H9 (cell line): ENCODE results near the gene POLR3H. TPM values are rescaled to one million over a fixed set of nuclear protein-coding genes. Genes with fewer than 3 reads are reported as not detected.

Experiments
- DNase-seq: peaks from one replicate; pipeline ENCODE4 v3.0.0-alpha.2; 2017
- H2AFZ ChIP-seq: one replicate; pipeline ENCODE4 v1.6.1; 2013; ENCODE audit warnings: mild to moderate bottlenecking, low read length, control low read depth, moderate library complexity
- H2AK5ac ChIP-seq: 2 replicates; pipeline ENCODE4 v1.6.1; 2013; ENCODE audit warnings: low read length, control low read depth, mixed read lengths; ENCODE audit not compliant: insufficient read length
- H2BK120ac ChIP-seq: one replicate; pipeline ENCODE4 v1.6.1; 2013; ENCODE audit warnings: low read depth, mild to moderate bottlenecking, low read length, control low read depth, inconsistent platforms; ENCODE audit not compliant: poor library complexity, severe bottlenecking
- H2BK12ac ChIP-seq: 2 replicates; pipeline ENCODE4 v1.6.1; 2013; ENCODE audit warnings: low read length, control low read depth, mixed read lengths, low read depth; ENCODE audit not compliant: insufficient read length
- H2BK15ac ChIP-seq: 2 replicates; pipeline ENCODE4 v1.6.1; 2013; ENCODE audit warnings: low read depth, low read length, control low read depth
- H2BK20ac ChIP-seq: one replicate; pipeline ENCODE4 v1.6.1; 2013; ENCODE audit warnings: low read depth, mild to moderate bottlenecking, low read length, control low read depth, inconsistent platforms; ENCODE audit not compliant: poor library complexity, severe bottlenecking
- H2BK5ac ChIP-seq: 2 replicates; pipeline ENCODE4 v1.6.1; 2013; ENCODE audit warnings: low read length, control low read depth, mixed read lengths; ENCODE audit not compliant: insufficient read length
- H3K14ac ChIP-seq: 2 replicates; pipeline ENCODE4 v1.6.1; 2013; ENCODE audit warnings: low read length, control low read depth; ENCODE audit not compliant: insufficient read depth
- H3K18ac ChIP-seq: 2 replicates; pipeline ENCODE4 v1.6.1; 2013; ENCODE audit warnings: low read depth, mild to moderate bottlenecking, mixed read lengths, low read length, control low read depth; ENCODE audit not compliant: insufficient read length
- H3K23ac ChIP-seq: 2 replicates; pipeline ENCODE4 v1.6.1; 2013; ENCODE audit warnings: low read length, control low read depth, mixed read lengths, low read depth; ENCODE audit not compliant: insufficient read length
- H3K23me2 ChIP-seq: 2 replicates; pipeline ENCODE4 v1.6.1; 2013; ENCODE audit warnings: low read depth, mild to moderate bottlenecking, mixed read lengths, low read length, control low read depth; ENCODE audit not compliant: insufficient read length, poor library complexity, severe bottlenecking
- H3K27ac ChIP-seq: 2 replicates; pipeline ENCODE4 v1.5.1; 2013; ENCODE audit warnings: low read length, control low read depth, mixed read lengths, low read depth; ENCODE audit not compliant: insufficient read length
- H3K27me3 ChIP-seq: 2 replicates; pipeline ENCODE4 v1.6.1; 2013; ENCODE audit warnings: low read length, control low read depth, inconsistent platforms; ENCODE audit not compliant: insufficient read depth
- H3K4ac ChIP-seq: 2 replicates; pipeline ENCODE4 v1.6.1; 2013; ENCODE audit warnings: low read depth, mild to moderate bottlenecking, control low read depth, inconsistent platforms, low read length, moderate library complexity
- H3K4me1 ChIP-seq: 2 replicates; pipeline ENCODE4 v1.6.1; 2013; ENCODE audit warnings: low read length, control low read depth, inconsistent platforms; ENCODE audit not compliant: insufficient read depth
- H3K4me2 ChIP-seq: 2 replicates; pipeline ENCODE4 v1.6.1; 2013; ENCODE audit warnings: low read length, control low read depth, mixed read lengths; ENCODE audit not compliant: insufficient read length, insufficient read depth
- H3K56ac ChIP-seq: 2 replicates; pipeline ENCODE4 v1.6.1; 2013; ENCODE audit warnings: low read depth, mild to moderate bottlenecking, mixed read lengths, low read length, control low read depth; ENCODE audit not compliant: insufficient read length
- H3K79me1 ChIP-seq: 2 replicates; pipeline ENCODE4 v1.6.1; 2013; ENCODE audit warnings: low read depth, mild to moderate bottlenecking, moderate library complexity, low read length, control low read depth, inconsistent platforms; ENCODE audit not compliant: insufficient read depth, poor library complexity, severe bottlenecking
- H3K79me2 ChIP-seq: 2 replicates; pipeline ENCODE4 v1.6.1; 2013; ENCODE audit warnings: low read length, control low read depth, inconsistent platforms; ENCODE audit not compliant: insufficient read depth
- H3K9ac ChIP-seq: 2 replicates; pipeline ENCODE4 v1.6.1; 2013; ENCODE audit warnings: low read length, control low read depth, mixed read lengths; ENCODE audit not compliant: insufficient read length; ENCODE audit errors: extremely low read depth
- H3K9me3 ChIP-seq: one replicate; pipeline ENCODE4 v1.6.1; 2013; ENCODE audit warnings: low read depth, low read length, inconsistent platforms; ENCODE audit not compliant: control insufficient read depth
- H3T11ph ChIP-seq: one replicate; pipeline ENCODE4 v1.6.1; 2013; ENCODE audit warnings: mild to moderate bottlenecking, low read length, control low read depth, inconsistent platforms
- H4K20me1 ChIP-seq: one replicate; pipeline ENCODE4 v1.6.1; 2013; ENCODE audit not compliant: control insufficient read depth, insufficient read length, insufficient read depth
- H4K5ac ChIP-seq: 2 replicates; pipeline ENCODE4 v1.6.1; 2013; ENCODE audit warnings: low read depth, mild to moderate bottlenecking, mixed read lengths, low read length, control low read depth; ENCODE audit not compliant: insufficient read length
- H4K8ac ChIP-seq: replicated peaks from 2 replicates; pipeline ENCODE4 v1.6.1; 2013; ENCODE audit warnings: low read length, control low read depth, mixed read lengths, low read depth; ENCODE audit not compliant: insufficient read length
- H4K91ac ChIP-seq: 2 replicates; pipeline ENCODE4 v1.6.1; 2013; ENCODE audit warnings: low read depth, mild to moderate bottlenecking, moderate library complexity, mixed read lengths, low read length, control low read depth; ENCODE audit not compliant: insufficient read length
- H3K27ac Mint-ChIP-seq, 3 experiments: 2 replicates in 2 of 3; 3 replicates in 1 of 3; pipeline ENCODE4 v1.8.0; 2020 to 2021; ENCODE audit warnings: mixed read lengths in 3 of 3, mild to moderate bottlenecking in 1 of 3, moderate library complexity in 1 of 3
- H3K27me3 Mint-ChIP-seq: 2 replicates; pipeline ENCODE4 v1.8.0; 2021; ENCODE audit warnings: low read depth, mild to moderate bottlenecking, moderate library complexity, mixed read lengths
- H3K36me3 Mint-ChIP-seq, 3 experiments: 2 replicates in 2 of 3; 3 replicates in 1 of 3; pipeline ENCODE4 v1.8.0; 2020 to 2021; ENCODE audit warnings: low read depth in 3 of 3, mixed read lengths in 3 of 3; ENCODE audit not compliant: insufficient read depth in 1 of 3
- H3K4me1 Mint-ChIP-seq, 2 experiments: 2 replicates each; pipeline ENCODE4 v1.8.0; 2020; ENCODE audit warnings: mixed read lengths in 2 of 2
- H3K4me3 Mint-ChIP-seq, 2 experiments: 2 replicates in 1 of 2; 3 replicates in 1 of 2; pipeline ENCODE4 v1.8.0; 2020 to 2021; ENCODE audit warnings: mild to moderate bottlenecking in 2 of 2, mixed read lengths in 2 of 2, moderate library complexity in 1 of 2
- H3K9me3 Mint-ChIP-seq, 2 experiments: 2 replicates in 1 of 2; 3 replicates in 1 of 2; pipeline ENCODE4 v1.8.0; 2020; ENCODE audit warnings: mild to moderate bottlenecking in 2 of 2, mixed read lengths in 2 of 2, moderate library complexity in 1 of 2
- CTCF ChIP-seq: fragments of 200-600 bp; sonication (generic); conservative IDR thresholded peaks from 3 replicates; pipeline ENCODE4 v1.8.0; 2021; ENCODE audit warnings: antibody characterized with exemption, mild to moderate bottlenecking
- WGBS: extraction: QIAGEN DNeasy Blood & Tissue Kit; methylation state at CpG from one replicate; pipeline ENCODE4 v1.1.7; 2013; ENCODE audit warnings: missing lambda C conversion rate, low lambda C conversion rate, mixed read lengths; ENCODE audit not compliant: insufficient read length; ENCODE audit errors: extremely low coverage; 5-methylcytosine and 5-hydroxymethylcytosine counted together
- total RNA-seq: library from RNA; stranded (reverse); gene quantifications from 2 replicates; pipeline ENCODE4 v1.2.1, GENCODE V29; 2021

POLR3H gene
- total RNA-seq, 1 experiment from 2014 or later, result 68.2 TPM

GRCh38 chr22:41501209-41501608, 43.1 kb downstream of the POLR3H start:
- no peak overlapping the region for H2BK20ac ChIP-seq
- H3K4me1 ChIP-seq, result no peaks in the 10 kb centered on the region
- no CpG with 5 or more reads among the region's 5 CpGs for WGBS
- no peak overlapping the region for H2BK12ac ChIP-seq
- no peaks in the 10 kb centered on the region for H4K20me1 ChIP-seq
- no peak overlapping the region for H2AK5ac ChIP-seq
- TF ChIP-seq CTCF, result peak; percentile 52; the same call in 2 of the 3 replicates
- H3K27me3 ChIP-seq, result no peaks in the 10 kb centered on the region
- H3K9me3 ChIP-seq, result no peaks in the 10 kb centered on the region
- Mint-ChIP-seq H3K4me3 (no peak overlapping the region), H3K27ac (peak overlapping the region in 1 of 3 experiments; percentile 89; a peak in 2 of 7 replicates), H3K9me3 (no peaks in the 10 kb centered on the region), H3K4me1 (no peaks in the 10 kb centered on the region), H3K27me3 (no peaks in the 10 kb centered on the region), H3K36me3 (peaks cover 4 to 30% (median 20%) of the 10 kb centered on the region in 3 experiments; a peak in 6 of 7 replicates)
- no peak overlapping the region for H4K91ac ChIP-seq
- H2BK5ac ChIP-seq, result no peak overlapping the region
- no peak overlapping the region for H3K4ac ChIP-seq
- no peak overlapping the region for H2BK15ac ChIP-seq
- H3K4me2 ChIP-seq, result no peak overlapping the region
- H3K27ac ChIP-seq, result no peak overlapping the region
- H3K56ac ChIP-seq, result no peak overlapping the region
- no peak overlapping the region for H3T11ph ChIP-seq
- no peak for DNase-seq
- H3K79me2 ChIP-seq, result no peaks in the 10 kb centered on the region
- no peak overlapping the region for H3K9ac ChIP-seq
- H4K5ac ChIP-seq, result no peak overlapping the region
- H2BK120ac ChIP-seq, result no peak overlapping the region
- no peak overlapping the region for H3K23ac ChIP-seq
- H4K8ac ChIP-seq, result no peak overlapping the region
- H3K14ac ChIP-seq, result no peak overlapping the region
- no peak overlapping the region for H3K18ac ChIP-seq
- H3K23me2 ChIP-seq, result no peaks in the 10 kb centered on the region
- H3K79me1 ChIP-seq, result no peaks in the 10 kb centered on the region
- no peak overlapping the region for H2AFZ ChIP-seq
